DMS53 treated with DMSO at 0.1 percent for 48 hours (cell line): Measurements from ENCODE around the gene CD300A.

ENCODE experiments used
- DNase-seq: peaks from one replicate; lab custom pipeline; 2025; ENCODE audit not compliant: unreplicated experiment; lab: John Stamatoyannopoulos, UW

The CD300A gene

GRCh38 chr17:74454197-74455024, 12.0 kb upstream of the CD300A start:
- DNase-seq, result peak; percentile 81

DNA sequence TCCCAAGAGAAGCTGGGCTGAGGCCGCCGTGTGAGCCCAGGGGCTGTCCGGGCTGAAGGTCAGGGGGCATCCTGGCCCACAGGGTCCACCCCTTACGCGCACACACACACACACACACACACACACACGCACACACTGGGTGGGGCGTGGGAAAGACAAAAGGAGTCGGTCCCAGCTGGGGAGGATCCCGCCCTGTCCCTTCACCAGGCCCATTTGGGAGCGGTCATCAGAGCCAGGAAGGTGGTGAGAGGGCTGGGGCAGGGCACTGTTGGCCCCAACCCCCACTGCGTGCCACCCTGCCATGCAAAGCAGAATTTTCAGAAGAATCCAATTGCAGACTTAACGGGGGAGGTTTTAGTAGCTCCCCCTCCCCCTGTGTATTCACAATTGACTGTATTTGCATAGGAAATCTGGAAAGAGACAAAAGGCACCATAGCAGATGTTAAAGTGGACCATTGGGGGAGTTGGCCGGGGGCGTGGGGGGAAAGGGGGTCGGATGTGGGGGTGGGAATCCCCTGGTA, 11.3 kb upstream of the CD300A start:
- DNase-seq, result no peak

- DNase-seq, result no peak
Observed at GRCh38 chr17:74455821-74456220, 10.6 kb upstream of the CD300A start.

- DNase-seq, result peak; percentile 43
Observed at GRCh38 chr17:74457146-74457819, 9.2 kb upstream of the CD300A start.

GRCh38 chr17:74457820-74458166, 8.6 kb upstream of the CD300A start:
- no peak for DNase-seq

DNA sequence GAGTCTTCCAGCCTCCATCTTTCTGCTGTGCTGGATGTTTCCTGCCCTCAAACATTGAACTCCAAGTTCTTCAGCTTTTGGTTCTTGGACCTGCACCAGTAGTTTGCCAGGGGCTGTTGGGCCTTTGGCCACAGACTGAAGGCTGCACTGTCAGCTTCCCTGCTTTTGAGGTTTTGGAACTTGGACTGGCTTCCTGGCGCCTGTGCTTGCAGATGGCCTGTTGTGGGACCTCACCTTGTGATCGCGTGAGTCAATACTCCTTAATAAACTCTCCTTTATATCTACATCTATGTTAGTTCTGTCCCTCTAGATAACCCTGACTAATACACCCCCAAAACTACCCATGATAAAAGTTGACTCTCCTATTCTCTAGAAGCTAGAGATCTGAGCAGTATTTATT, 7.6 kb upstream of the CD300A start:
- DNase-seq, result no peak

DNA sequence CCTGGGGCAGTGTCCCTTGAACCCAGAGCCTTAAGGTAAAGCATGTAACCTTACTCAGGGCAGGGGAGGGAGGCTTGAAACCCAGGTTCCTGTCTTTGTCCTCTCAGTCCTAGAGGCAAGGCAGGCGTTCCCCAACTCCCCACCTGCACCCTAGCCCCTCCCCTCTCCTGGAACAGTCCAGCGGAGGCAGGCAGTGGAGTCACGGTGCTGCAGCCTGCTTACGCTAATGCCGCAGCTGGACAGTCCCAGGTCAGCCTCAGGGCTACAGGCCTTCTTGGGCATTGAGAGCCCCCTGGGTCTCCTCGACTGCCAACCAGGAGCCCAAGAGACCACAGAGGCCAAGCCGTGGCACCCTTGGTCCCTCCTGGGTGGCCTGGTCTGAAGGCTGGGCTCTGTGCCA, 6.8 kb upstream of the CD300A start:
- no peak for DNase-seq

DNA sequence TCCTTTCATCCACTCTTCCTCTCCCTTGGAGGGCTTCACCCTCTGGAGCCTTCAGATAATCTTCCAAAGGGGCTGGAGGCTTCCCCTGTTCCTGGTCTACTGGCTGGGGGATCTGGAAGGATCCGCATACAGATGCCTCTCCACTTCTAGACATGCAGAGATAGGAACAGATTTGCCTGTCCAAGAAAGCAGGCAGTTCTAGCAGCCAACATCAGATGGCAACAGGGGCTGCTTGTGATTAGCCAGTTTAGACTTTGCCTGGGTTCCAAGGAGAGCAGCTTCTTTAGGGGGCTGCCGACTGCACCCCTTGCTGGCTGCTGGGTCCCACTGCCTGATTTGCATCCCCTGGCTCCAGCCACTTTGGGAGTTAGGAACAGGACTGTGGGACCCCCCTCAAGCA, 6.2 kb upstream of the CD300A start:
- DNase-seq, result no peak

DNA sequence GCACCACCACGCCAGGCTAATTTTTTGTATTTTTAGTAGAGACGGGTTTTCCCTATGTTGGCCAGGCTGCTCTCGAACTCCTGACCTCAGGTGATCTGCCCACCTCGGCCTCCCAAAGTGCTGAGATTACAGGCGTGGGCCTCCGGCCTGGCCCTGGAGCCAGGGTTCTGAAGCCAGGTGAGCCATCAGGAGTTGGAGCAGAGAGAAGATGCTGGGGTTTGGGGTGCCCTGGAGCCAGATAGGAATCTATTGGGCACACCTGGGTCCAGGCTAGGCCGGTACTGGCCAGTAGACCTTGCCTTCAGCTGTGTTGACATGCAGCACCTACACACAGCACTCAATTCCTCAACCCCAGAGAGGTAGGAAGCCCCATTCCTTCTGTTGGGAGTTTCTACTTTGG, 5.4 kb upstream of the CD300A start:
- DNase-seq, result no peak

DNA sequence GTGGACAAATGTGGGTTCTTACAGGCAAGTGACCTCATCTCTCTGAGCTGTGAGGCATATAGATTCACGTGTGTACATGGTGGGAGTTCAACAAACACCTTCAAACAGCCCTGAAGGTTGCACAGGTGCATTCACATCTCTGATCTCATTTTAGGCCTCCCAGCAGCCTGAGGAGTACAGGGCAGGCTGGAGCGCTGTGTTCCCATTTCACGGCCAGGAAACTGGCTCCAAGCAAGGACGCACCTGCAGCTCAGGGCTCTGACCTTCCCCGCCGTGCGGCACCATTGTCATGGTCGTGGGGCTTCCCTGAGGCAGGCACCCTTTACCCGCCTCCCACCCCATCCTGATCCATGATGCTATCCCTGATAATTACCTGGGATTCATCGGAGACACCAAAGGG, 4.8 kb upstream of the CD300A start:
- no peak for DNase-seq

DNA sequence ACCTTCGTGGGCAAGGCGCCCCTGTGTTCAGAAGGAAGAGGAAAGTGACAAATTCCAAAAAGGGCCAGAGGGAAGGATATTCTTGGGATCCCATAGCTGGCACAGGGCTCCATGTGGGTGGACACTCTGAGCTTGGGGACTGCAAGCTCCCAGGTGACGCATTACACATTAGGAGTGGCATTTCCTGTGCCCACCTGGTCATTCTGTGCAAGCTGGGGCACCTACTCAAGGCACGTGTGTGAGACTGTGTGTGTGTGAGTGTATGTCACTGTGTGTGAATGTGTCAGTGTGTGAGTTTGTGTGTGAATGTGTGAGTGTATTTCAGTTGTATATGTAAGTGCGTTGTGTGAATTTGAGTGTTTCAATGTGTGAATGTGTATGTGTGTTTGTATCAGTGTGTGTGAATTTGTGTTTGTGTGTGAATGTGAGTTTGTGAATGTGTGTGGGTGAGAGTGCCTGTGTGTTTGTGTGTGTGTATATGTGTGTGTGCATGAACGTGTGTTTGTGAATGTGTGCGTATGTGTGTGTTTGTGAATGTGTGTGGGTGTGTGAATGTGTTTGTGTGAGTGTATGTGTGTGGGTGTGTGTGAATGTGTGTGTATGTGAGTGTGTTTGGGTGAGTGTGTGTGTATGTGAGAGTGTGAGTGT, 1.6 kb upstream of the CD300A start:
- no peak for DNase-seq

DNA sequence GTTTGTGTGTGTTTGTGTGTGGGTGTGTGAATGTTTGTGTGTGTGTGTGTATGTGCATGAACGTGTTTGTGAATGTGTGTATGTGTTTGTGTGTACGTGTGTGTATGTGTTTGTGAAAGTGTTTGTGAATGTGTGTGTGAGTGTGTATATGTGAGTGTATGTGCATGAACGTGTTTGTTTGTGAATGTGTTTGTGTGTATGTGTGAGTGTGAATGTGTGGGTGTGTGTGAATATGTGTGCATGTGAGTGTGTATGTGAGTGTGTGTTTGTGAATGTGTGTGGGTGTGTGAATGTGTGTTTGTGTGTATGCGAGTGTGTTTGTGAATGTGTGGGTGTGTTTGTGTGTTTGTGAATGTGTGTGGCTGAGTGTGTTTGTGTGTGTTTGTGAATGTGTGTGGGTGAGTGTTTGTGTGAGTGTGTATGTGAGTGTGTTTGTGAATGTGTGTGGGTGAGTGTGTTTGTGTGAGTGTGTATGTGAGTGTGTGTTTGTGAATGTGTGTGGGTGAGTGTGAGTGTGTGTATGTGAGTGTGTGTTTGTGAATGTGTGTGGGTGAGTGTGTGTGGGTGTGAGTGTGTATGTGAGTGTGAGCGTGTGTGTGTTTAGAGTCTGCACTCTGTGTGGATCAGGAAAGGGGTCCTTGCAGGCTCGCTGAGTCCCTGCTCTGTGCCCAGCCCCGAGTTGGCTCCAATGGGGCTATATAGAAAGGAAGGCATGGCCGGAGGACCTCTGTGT, 890 bp upstream of the CD300A start:
- DNase-seq, result no peak

- no peak for DNase-seq
Observed at GRCh38 chr17:74466828-74467184, 372 bp downstream of the CD300A start.

DNA sequence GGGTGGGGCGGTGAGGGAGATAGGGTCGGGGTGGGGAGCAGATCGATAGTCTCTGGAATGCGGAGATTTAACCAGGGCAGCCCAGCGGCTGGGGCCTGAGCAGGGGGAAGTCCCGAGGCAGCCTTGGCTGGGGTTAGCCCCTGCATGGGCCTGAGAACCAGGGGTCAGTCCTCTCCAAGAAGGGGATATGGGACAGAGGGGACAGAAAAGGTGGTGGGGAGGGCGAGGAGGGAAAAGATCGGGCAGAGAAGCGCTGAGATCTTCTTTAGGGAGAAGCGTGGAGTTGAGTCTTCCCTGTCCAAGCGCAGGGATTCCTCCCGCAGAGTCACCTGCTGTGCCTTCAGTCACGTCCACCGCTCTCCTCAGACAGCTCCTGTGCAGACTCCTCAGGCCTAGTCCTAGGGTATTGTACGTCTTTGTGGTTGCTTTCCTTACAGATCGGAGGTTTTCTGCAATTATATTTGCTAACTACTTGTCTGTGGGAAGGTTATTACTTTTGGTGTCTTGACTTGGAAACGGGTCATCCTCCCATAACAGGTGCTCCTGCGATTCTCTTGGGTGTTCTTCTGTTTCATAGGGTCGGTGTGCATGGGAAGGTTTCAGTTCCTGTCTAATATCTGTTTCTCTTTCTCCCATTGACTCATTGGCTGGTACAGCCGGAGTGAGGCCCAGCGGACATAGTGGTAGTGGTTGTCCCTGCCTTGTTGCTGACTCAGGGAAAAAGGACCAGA, 952 bp downstream of the CD300A start:
- no peak for DNase-seq

GRCh38 chr17:74471341-74471740, 4.9 kb downstream of the CD300A start:
- DNase-seq, result no peak

GRCh38 chr17:74472890-74473289, 6.5 kb downstream of the CD300A start:
- no peak for DNase-seq

GRCh38 chr17:74473294-74473693, 6.9 kb downstream of the CD300A start:
- no peak for DNase-seq

DNA sequence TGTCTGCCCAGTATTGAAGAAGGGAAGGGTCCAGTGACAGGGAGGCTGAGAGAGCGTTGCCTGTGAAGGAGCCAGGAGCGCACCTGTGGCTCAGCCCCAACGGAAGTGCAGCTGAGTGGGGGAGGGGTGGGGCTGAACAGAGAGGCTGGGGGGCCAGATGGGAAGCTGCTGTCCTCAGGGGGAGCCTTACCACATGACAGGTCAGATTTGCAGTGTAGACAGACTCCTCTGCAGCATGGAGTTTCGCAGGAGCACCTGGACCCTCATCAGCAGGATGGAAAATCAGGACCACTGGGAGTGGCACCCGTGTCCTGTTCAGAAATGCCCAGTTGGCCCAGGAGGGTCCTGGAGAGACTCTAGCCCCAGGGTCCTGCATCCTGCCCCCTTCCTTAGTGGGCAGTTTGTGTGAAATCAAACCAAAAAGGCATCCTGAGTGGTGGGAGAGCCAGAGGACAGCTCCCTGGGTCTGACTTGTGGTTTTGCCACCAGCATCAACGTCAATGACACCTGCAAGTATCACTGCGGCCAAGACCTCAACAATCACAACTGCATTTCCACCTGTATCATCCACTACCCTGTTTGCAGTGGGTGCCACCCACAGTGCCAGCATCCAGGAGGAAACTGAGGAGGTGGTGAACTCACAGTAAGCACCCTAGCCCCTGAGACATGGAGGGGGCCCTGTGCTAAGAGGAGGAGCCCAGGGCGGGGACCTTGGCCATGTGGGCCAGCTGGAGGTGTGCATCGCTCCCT, 7.8 kb downstream of the CD300A start:
- no peak for DNase-seq

DNA sequence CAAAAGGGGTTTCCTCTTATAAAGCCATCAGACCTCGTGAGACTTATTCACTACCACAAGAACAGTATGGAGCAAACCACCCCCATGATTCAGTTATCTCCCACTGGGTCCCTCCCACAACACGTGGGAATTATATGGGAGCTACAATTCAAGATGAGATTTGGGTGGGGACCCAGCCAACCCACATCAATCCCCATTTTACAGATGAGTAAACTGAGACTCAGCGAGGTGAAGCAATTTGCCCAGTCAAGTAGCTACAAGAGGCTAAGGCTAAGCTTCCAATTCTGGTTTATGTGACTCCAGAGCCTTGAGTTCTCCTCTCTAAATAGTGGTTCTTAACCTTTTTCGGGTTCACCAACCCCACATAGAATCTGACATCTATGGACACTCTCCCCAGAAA, 8.8 kb downstream of the CD300A start:
- no peak for DNase-seq

GRCh38 chr17:74477411-74477810, 11.0 kb downstream of the CD300A start:
- DNase-seq, result no peak
